ENCODE data around the gene CYP4X1. TPM values are rescaled to one million over a fixed set of nuclear protein-coding genes. Genes with fewer than 3 reads are reported as not detected.
"Not testable (repeated sequence)": the region's sequence is repeated elsewhere in the genome, so short reads cannot be mapped to it uniquely, and the experiment has no call there.

The CYP4X1 gene
- polyA plus RNA-seq, 3 donors: 7.3 to 11.3 (median 10.6) TPM

- no peak for DNase-seq
These were observed 43.7 kb downstream of the CYP4X1 start, which contains the start of gene CYP4Z1 for GRCh38 chr1:47067097-47067594. TSS of gene CYP4Z1 (plus strand) at chr1:47067231. CDS start at chr1:47067491, 260 bp downstream.

DNA sequence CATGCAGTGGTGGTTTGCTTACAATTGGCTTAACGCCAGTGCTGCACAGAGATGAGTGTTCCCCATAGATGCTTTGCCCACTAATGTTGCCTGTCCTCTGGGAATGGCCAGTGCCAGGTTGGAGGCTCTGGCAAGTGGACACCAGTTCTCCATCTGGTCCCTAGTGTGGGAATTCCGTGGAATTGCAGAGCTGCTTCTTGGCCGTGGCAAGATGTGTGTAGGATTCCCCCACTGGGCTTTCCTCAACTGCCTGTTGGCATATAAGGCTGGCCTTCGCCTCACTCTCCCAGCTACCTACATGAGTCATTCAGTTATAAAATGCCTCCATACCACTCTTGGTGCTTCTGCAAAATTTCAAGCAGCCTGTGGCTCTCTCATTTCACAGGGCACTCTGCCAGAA, 45.6 kb downstream of the CYP4X1 start:
- not testable (repeated sequence) for DNase-seq

DNA sequence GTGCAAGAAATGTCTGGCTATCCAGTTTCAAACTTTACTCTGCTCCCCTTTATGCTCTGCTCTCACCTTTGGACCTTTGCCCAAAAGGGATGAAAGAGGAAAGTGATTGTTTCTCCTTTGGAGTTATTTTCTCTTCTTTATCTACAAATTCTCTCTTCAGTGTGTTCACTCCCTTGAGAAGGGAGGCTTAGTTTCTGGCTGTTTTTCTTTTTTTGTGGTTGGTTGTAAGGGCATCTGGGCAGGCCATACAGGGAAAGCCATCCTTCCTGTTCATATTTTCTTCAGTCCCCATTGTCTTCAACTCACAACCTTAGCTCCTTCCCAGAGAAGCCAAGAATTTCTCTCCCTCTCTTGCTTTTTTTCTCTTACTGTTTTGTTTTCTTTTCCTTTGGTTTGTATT, 46.0 kb downstream of the CYP4X1 start:
- DNase-seq: not testable (repeated sequence)

DNA sequence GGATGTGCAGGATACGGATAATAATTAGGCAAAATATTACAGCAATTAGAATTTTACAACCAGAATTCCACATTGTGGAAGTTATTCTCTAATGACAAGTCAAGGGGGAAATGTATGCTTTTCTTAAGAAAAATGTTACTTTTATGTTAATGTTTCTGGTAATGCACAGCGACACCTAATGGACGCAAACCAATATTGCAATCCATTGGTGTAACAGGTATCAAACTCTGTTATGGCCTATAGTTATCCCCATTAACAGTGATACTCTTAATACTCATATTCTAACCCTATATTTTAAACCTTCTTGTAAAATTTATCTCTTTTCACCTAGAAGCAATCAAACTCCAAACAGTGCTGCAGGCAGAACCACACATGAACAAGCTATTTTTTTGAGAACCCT, 65.9 kb downstream of the CYP4X1 start:
- DNase-seq: peak; percentile 9

- DNase-seq: not testable (repeated sequence)
These were observed 68.0 kb downstream of the CYP4X1 start for GRCh38 chr1:47091476-47091875.

Other genes starting within 250 kb of the CYP4X1 start
- gene CYP4B1, start 224.6 kb upstream of the CYP4X1 start, polyA plus RNA-seq (ENCODE audit: insufficient read length in 3 of 3): 1 to 10 TPM; 2.2 to 3.9 (median 3.1) TPM
- gene CYP4A11, start 82.2 kb upstream of the CYP4X1 start, polyA plus RNA-seq (ENCODE audit: insufficient read length in 3 of 3): 10 to 100 TPM; 42.1 to 74.9 (median 58.8) TPM
- gene CYP4Z1, start 43.6 kb downstream of the CYP4X1 start, polyA plus RNA-seq (ENCODE audit: insufficient read length in 3 of 3): under 1 TPM; 0.30 to 0.43 (median 0.42) TPM
- gene CYP4A22, start 113.8 kb downstream of the CYP4X1 start, polyA plus RNA-seq (ENCODE audit: insufficient read length in 3 of 3): 1 to 10 TPM; 6.0 to 8.2 (median 6.3) TPM
- gene PDZK1IP1, start 166.4 kb downstream of the CYP4X1 start, polyA plus RNA-seq (ENCODE audit: insufficient read length in 3 of 3): 10 to 100 TPM; 43.4 to 53.1 (median 52.3) TPM
- gene TAL1, start 208.6 kb downstream of the CYP4X1 start, polyA plus RNA-seq (ENCODE audit: insufficient read length in 3 of 3): 1 to 10 TPM; 4.5 to 6.1 (median 5.1) TPM

Measured in renal pelvis (tissue), 4 donors.